ENCODE measurements around the gene TMEM100.

DNA sequence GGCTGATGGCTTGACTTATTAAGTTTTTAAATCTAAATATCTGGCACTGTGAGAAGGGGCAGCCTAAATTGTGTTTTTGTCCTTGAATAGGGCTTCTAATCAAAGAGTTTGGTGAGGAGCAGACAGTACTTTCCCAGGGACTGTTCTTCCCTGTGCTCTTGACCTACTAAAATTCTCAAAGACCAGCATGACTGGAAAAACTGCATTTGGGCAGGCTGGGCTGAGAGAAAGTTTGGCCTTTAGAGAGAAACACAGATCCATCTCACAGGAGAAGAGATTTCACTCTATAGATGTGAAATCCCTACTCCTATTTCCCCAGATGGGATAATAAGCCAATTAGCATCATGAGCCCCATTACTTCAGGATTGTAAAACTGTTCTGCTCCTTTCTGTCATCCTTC is 35.5 kb upstream of the TMEM100 start:
- TF ChIP-seq CTCF (IDR thresholded peaks at IDR 0.05; ENCODE audit: poor library complexity, severe bottlenecking): no peak
- no peak for TF ChIP-seq RAD21 (conservative IDR thresholded peaks at IDR 0.05)
- no peak for TF ChIP-seq POLR2AphosphoS5 (IDR thresholded peaks at IDR 0.05)
- TF ChIP-seq SMC3 (conservative IDR thresholded peaks at IDR 0.05; ENCODE audit: poor library complexity): no peak
- no peak for TF ChIP-seq TAF1 (IDR thresholded peaks at IDR 0.05; ENCODE audit: low read depth)
- TF ChIP-seq EZH2 (IDR thresholded peaks at IDR 0.05; ENCODE audit: borderline replicate concordance, insufficient read depth, low read length, poor library complexity, severe bottlenecking): no peak
